Raji (cell line): ENCODE measurements around the gene CAMTA1.

Source experiments
- POLR2A ChIP-seq: IDR thresholded peaks from 2 replicates; pipeline ENCODE4 v1.6.1; 2011; ENCODE audit warnings: low read depth, low read length, control low read depth; ENCODE audit not compliant: insufficient read depth

CAMTA1 gene

DNA sequence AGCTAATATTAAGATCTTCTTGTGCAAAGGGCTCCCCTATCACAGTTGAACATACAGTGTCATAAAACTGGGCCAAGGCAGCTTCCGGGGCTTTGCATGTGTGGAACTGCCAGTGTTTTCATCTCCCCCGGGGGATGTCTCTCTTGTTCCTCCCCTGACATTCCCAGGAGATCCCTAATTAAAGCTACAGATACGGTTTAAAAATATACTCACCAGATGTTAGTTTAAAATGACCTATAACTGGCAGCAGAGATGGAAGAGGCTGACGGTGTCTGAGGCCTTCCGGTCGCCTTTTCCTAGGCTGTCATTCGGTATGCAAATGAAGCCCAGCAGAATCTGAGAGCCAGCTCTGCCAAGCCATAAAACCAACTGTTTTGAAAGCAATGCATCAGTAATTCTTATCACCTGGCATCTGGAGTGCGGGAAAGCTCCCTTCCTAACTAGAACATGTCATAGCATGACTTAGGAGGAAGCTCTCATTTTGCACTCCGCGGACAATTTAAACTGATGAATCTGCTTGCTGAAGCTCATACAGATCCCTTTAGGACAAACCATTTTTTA lies 549.3 kb downstream of the CAMTA1 start:
- no peak for TF ChIP-seq POLR2A

DNA sequence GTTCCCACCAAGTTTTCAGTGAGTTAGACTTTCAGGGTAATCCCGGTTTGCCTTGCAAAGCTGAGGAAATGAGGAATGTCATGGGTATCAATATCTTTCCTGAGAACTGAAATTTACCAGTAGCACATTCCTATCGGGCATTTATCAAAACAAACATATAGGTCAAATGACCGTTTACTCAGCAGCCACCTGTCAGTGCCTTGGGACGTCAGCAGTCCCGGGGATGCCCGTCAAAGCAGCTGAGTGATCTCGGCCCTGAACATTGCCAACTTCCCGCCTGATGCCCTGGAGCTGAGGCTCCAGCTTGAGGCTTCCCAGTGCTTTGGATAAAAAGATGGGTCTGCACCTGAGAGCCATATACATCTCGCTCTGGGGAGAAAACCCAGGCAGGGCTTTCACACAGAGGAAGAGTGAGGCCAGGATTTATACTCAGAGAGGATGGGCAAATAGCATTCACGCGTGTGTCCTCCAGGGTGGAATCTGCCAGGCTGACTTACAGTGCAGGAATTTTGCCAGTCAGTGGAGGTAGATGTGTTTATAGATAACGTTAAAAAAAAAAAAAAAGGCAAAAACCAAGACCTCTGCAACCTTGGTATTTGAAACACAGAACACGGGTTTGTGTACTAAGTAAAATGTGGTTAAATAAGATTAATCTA lies 550.1 kb downstream of the CAMTA1 start:
- no peak for TF ChIP-seq POLR2A

DNA sequence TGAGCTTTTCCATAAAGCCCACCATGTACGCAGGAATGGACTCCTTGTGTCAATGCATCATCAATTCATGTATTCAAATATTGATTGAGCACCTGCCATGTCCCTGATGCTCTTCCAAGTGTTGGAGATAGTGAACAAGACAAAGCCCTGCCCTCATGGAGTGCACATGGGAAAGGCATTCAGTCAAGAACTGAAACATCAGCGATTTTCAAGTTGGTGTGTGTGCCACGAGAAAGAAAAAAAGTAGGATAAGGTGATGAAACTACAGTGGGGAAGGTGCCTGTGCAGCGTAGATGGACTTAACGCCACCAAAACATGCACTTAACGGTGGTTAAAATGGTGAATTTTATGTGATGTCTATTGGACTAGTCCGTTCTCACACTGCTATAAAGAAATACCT lies 553.2 kb downstream of the CAMTA1 start:
- TF ChIP-seq POLR2A = no peak

DNA sequence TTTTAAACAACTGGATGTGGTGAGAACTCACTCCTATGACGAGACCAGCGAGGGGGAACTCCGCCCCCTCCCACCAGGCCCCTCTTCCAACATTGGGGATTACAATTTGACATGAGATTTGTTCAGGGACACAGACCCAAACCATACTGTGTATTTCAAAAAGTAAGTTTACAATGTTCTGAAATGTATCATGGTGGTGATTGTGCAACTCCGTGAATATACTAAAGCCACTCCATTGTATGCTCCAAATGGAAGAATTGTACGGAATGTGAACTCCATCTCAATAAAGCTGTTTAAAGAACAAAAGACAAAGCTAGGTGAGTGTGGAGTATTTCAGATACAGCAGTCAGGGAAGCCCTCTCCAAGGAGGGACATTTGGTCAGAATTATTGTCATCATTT lies 553.8 kb downstream of the CAMTA1 start:
- no peak for TF ChIP-seq POLR2A

DNA sequence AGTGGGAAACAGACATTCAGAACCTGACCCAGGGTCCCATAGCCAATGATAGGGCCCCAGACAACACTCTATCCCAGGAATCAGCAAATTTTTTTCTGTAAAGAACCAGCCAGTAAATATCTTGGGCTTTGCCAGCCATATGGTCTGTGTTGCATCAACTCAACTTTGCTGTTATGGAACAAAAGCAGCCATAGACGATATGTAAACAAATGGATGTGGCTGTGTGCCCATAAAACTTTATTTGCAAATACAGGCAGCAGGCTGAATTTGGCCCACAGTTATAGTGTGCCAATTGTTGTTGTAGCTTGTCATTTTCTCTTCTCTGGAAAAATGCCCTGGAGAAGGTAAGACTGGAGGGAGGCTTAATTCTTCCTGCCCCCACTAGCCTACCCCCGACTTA lies 554.7 kb downstream of the CAMTA1 start:
- no peak for TF ChIP-seq POLR2A

DNA sequence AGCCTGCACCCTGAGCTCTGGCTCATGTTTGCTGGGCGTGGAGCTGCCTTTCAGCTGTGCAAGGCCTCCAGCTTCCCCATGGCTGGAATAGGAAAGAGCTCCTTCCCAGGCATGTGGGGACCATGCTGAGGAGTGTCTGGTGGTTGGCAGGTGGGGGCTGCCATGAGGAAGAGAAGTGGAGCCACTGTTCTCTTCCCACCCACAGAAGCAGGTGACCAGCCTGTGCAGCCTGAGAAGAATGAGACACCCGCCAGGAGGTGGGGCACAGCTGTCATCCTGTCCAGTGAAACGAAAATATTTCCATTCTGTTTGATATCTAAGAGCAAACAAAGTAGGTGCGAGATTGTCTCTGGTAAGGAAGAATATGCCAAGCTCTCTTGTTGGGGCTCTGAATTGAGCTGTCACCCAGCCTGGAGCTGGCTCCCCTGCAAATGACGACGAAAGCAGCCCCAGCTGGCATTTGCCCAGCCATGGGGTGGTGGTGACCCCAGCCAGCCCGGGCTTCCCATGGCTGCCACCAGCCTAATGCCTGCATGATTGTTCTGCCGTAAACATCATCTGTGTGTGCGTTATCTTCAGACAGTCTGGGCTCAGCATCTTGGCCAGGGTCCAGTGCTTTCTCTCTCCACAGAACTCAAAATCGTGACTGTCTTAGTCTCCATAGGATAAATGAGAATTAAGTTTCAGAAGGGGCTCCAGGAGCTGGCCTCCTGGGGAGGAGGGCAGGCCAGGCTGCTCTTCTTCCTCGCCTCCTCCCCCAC lies 556.1 kb downstream of the CAMTA1 start:
- no peak for TF ChIP-seq POLR2A

DNA sequence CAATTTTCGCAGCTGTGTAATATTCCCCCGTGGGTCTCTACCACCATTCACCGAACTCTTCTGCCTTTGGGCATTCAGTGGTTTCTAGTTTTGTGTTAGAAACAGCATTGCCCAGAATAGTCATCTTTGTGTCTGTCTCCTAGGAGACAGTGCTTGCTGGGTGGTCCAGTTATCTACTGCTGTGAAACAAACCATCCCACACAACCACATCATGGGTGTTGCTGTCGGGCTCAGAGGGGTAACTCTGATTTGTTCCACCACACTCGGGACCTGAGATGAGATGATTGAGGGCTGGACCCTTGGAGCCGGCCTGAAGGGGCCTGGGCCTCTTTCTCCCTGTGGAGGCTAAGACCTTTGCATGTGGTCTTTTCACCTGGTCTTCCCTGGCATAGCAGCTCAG lies 558.6 kb downstream of the CAMTA1 start:
- TF ChIP-seq POLR2A = no peak

DNA sequence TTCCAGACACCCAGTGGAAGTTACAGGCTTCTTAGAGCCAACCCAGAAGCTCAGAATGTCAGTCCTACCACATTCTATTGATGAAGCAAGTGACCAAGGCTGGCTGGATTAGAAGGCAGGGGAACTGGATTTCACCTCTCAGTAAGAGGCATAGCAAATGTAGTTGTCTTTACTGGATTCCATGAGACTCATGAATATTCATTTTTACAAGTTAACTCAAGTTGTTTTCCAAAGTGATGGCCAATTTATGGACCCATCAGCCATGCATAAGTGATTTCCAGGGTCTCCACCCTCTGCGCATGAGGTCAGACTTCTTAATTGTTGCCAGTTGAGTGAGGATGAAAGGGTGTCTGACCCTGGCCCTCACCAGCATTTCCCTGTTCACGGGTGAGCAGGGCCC lies 559.0 kb downstream of the CAMTA1 start:
- TF ChIP-seq POLR2A = no peak

DNA sequence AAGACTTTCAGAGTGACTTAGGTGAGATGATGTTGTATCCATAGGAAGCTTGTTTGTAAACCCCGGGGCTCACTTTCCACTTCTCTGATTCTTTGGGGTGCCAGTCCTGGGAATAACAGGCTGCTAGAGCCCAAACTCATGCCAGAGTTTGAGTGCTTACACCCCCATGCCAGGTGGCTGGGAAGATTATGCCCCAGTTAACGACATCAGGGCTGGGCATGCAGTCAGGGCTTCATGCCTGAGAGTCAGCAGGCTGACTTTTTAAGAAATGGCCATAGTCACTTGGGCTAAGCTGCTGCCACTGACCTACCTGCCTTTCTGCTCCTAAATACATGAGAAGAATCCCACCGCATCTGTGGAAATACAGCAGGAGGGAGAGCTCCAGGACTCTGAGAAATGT lies 560.3 kb downstream of the CAMTA1 start:
- TF ChIP-seq POLR2A = no peak

DNA sequence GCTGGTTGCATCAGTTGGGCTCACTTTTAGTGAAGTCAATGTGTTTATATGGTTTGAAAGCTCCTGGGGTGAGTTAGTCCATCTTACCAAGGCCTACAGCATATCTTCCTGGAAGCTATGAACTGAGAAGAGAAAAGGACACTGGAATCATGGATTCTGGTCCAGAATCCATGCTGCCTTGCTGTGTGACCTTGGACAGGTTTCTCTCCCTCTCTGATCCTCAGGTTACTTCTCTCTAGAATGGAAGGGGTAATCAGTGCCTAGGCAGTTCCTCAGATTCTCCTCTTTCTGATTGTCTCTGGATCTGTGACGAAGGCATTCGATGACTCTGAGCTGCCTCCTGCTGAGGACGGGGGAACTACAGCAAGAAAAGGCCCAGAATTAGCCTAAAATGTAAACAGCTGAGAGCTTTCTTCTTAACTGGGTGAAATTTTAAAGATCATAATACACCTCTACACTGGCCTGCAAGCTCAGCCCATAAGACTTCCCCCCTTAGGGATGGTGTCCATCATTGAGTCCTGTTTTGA lies 560.9 kb downstream of the CAMTA1 start:
- TF ChIP-seq POLR2A = no peak

DNA sequence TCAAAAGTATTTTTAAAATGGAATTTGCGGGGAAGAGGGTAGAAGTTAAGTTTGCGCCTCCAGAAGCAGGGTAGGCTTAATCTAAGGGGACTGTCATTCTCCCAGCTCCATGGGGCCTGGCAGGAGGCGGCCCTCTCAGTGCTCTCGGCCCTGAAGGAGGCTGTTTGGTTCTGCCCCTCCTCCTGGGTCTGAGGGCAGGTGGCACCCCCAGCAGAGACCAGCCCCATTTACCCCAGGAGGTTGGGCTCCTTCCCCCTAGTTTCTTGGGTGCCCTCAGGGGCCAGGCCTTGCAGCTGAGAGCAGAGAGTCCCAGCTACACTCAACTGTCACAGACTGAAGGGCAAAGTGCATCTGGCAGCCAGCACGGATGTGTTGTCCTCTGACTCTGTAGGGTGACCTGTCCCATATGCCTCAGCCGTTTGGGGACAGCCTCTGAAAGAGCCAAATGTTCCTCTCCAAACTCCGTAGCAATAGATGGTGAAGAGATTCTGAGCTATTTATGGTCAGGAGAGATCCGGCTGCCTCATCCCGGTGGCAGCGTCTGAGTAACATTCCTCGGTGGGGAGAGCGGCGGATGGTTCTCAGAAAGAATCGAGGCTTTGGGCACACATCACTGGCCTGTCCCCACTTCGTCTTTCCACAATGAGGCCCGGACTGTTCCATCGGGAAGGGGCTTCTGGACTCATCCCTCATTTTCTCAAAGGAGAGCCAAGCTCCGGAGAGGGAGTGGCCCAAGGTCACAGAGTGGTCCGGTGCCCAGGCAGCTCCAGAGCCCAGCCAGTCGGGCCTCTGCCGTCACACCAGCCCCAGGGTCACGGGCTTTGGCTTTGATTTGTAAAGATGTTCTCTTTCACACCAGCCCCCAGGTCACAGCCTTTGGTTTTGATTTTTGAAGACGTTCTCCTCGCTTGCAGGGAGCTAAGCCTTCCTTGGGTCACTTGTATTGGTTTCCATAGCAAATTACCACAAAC lies 561.6 kb downstream of the CAMTA1 start:
- no peak for TF ChIP-seq POLR2A

DNA sequence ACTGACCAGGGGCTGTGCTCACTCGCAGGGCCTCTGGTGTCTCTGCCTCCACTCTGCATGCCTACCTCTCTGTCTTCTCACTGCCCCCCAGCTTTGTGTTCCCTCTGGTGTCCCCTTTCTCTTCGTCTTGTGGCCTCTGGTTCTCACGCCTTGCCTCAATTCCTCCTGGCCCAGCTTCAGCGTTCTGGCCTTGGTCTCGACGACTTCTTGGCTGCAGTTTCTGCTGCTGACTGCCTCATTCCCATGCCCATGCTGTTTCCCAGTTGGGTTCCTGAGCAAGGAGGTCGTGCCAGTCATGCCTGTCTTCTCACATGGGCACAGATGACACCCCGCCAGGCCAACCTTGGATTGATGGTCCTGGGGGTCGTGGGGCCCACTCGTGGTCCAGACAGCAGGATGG lies 562.8 kb downstream of the CAMTA1 start:
- no peak for TF ChIP-seq POLR2A

DNA sequence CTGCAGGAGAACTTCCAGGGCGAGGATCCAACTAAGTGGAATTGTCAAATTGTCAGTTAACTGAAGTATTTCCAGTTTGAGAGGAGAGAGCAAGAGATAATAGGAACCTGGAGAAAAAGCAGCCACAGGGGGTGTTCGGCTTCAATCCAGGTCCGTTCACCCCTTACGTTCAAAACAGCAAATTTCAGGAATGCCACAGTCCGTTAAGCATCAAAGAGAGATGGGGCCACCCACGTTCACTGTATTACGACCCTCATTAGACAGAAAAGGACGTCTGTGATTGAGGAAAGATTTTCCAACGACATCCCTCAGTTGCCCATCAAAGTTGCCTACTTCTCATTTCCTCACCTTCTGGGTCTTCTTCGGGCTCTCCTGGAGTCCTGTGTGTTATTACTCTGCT lies 563.3 kb downstream of the CAMTA1 start:
- no peak for TF ChIP-seq POLR2A

DNA sequence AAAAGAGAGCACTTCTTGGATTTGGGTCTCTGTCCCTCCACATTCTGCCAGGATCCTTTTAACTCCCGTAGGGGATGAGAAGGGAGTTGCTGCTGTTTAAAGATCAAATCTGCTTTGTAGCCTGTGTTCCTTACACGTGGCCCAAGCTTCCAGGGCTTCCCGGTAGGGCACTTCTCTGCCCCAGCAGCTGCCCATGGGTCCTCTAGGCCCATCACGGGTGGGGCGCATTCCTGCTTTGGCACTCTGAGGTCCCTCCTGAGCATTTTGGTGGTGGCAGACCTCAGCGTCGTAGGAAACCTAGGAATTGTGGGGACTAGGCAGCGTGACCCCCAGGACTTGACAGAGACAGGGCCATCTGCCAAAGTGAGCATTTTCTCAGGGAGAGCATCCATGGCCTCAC lies 565.5 kb downstream of the CAMTA1 start:
- no peak for TF ChIP-seq POLR2A

DNA sequence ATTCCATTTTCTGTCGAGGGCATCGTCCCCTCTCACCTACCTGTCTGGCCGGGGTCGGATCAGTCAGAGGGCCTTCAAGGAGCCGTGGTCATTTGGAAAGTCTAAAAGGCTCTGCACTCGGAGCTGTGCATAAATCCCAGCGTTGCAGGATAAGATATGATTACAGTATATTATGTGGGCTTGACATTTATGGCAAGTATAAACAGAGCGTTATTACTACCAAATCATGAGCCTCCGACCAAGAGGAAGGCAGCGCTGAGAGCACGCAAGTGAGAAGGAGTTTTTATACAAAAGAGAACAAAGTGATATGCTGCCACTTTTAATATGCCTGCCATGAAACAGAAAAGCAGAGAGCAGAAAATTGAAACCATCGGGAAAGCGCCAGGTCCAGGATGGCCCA lies 566.4 kb downstream of the CAMTA1 start:
- TF ChIP-seq POLR2A = no peak
